Adrenal gland (tissue), 12 donors: ENCODE data around the gene GDF2. TPM values are rescaled to one million over a fixed set of nuclear protein-coding genes. Genes with fewer than 3 reads are reported as not detected.

Experiments
- DNase-seq, 7 donors: peaks; one replicate each; pipeline ENCODE4 v3.0.0-alpha.2; 2019 to 2020
- H3K27ac ChIP-seq, 5 donors: fragments of 200-600 bp; sonication (generic) in 4 of 5; 1 replicate in 3 of 5; 2 replicates in 2 of 5; pipeline versions ENCODE4 v1.5.1 to v1.8.0; 2016 to 2020; ENCODE audit warnings: mild to moderate bottlenecking in 1 of 5
- H3K27me3 ChIP-seq: fragments of 200-600 bp; 2 replicates; pipeline ENCODE4 v1.8.0; 2021
- H3K36me3 ChIP-seq, 2 donors: fragments of 200-600 bp; replicated peaks in 1 of 2; 1 replicate in 1 of 2; 2 replicates in 1 of 2; pipeline versions ENCODE4 v1.5.1 to v1.8.0; 2018 to 2022
- H3K4me1 ChIP-seq, 2 donors: fragments of 200-600 bp; replicated peaks in 1 of 2; 1 replicate in 1 of 2; 2 replicates in 1 of 2; pipeline versions ENCODE4 v1.5.1 to v1.8.0; 2018 to 2021
- H3K4me3 ChIP-seq, 4 donors: fragments of 200-600 bp; sonication (generic) in 3 of 4; one replicate each; pipeline ENCODE4 v1.5.1; 2016 to 2018
- H3K9me3 ChIP-seq, 3 donors: fragments of 200-600 bp; sonication (generic) in 1 of 3; replicated peaks in 1 of 3; 1 replicate in 2 of 3; 2 replicates in 1 of 3; pipeline versions ENCODE4 v1.5.1 to v1.8.0; 2016 to 2021
- CTCF ChIP-seq, 6 experiments: fragments of 450-650 bp in 4 of 6; fragments of 200-600 bp in 2 of 6; sonication (generic) in 1 of 6; IDR thresholded peaks; 1 replicate in 5 of 6; 2 replicates in 1 of 6; pipeline versions ENCODE4 v1.5.1 to v1.8.0; 2016 to 2021; ENCODE audit warnings: antibody characterized with exemption in 6 of 6, mild to moderate bottlenecking in 2 of 6, moderate library complexity in 1 of 6
- POLR2A ChIP-seq, 2 donors: fragments of 450-650 bp; IDR thresholded peaks; one replicate each; pipeline ENCODE4 v1.6.1; 2017; ENCODE audit warnings: antibody characterized with exemption in 2 of 2, mild to moderate bottlenecking in 2 of 2, moderate library complexity in 1 of 2
- WGBS, 4 donors: extraction: QIAGEN DNeasy Blood & Tissue Kit in 2 of 4; methylation state at CpG; one replicate each; pipeline versions ENCODE4 v1.1.5 to v1.1.7; 2013 to 2017; 5-methylcytosine and 5-hydroxymethylcytosine counted together
- intact Hi-C, 2 donors: fragments of 100-400 bp; cut with DNase I; formaldehyde crosslinking; loops; one replicate each; pipeline versions ENCODE4 v1.14.1 to v1.15.0; 2022 to 2023
- polyA plus RNA-seq, 3 donors: library from polyadenylated mRNA; stranded (reverse); fragments of 200-250 nt in 2 of 3; fragments of 350-450 nt in 1 of 3; fragmentation: Illumina TruSeq in 1 of 3; extraction: RNeasy Lipid Tissue Mini Kit (QIAGEN cat#74804) in 1 of 3; gene quantifications; one replicate each; pipeline ENCODE4 v1.2.3, GENCODE V29; 2013 to 2014
- total RNA-seq, 9 donors: library from RNA; depleted of rRNA in 4 of 9; stranded (reverse); fragments of >200 nt in 4 of 9; fragments of 120-200 nt in 1 of 9; fragmentation: NEBNext Ultra II Directional in 1 of 9; extraction: Animal tissue kit (Norgen Biotek cat#: 25700) in 1 of 9; gene quantifications; one replicate each; pipeline versions ENCODE4 v1.1.0 to v1.2.4, GENCODE V29; 2013 to 2023
- donor health status: healthy with polysubstance abuse.
- donor health status: Bipolar disorder and iron deficiency.
- donor health status: DM: yes; HTN: yes; CAD: no.
- donor health status: DM: no; HTN: no; CAD: no.
- donor health status: DM: no; HTN: no; CAD: no.
- donor health status: DM: yes; HTN: yes; CAD: no.

The GDF2 gene
- total and polyA plus RNA-seq, 12 donors: 0.11 TPM; not detected in 11

GRCh38 chr10:47315421-47315820 lies 6.8 kb upstream of the GDF2 start:
- 34 to 77% (median 41%) methylated on average over 1 to 2 of the region's 2 CpGs for WGBS, 4 donors
- intact Hi-C loops: no loop called here
- Histone ChIP-seq H3K9me3 (no peaks in the 10 kb centered on the region), H3K27me3 (no peaks in the 10 kb centered on the region), H3K4me3 (no peak overlapping the region), H3K4me1 (peaks cover 0 to 12% of the 10 kb centered on the region in 2 donors), H3K36me3 (no peaks in the 10 kb centered on the region), H3K27ac (peak overlapping the region in 2 of 5 donors; percentile 5 to 26)
- peak in 6 of 7 donors; percentile 33 to 69 (median 44) for DNase-seq
- no peak for TF ChIP-seq CTCF (IDR thresholded peaks at IDR 0.05)
- no peak for TF ChIP-seq POLR2A (IDR thresholded peaks at IDR 0.05)

DNA sequence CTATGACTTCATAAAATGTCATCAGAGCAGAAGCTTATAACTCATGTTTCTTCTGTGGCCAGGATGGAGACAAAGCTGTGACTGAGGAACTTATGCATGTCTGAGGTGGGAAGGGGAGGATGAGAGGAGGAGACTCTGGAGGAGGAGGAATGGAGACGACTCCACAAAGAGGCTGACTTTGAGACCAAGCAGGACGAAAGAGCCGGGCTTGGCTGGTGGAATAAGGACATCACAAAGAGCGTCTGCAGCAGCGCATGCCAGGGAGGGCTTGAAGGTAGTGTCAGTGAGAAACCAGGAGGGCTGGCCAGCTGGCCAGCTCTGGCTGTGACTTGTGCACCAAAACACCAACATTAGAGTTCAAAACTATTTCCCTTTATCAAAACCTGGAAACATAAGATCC lies 6.1 kb upstream of the GDF2 start:
- H3K4me1 ChIP-seq: peaks cover 0 to 12% of the 10 kb centered on the region in 2 donors
- no peak overlapping the region for H3K27ac ChIP-seq
- H3K36me3 ChIP-seq: no peaks in the 10 kb centered on the region
- no peaks in the 10 kb centered on the region for H3K27me3 ChIP-seq
- no peak for DNase-seq
- H3K4me3 ChIP-seq: no peak overlapping the region
- TF ChIP-seq CTCF (IDR thresholded peaks at IDR 0.05): no peak
- no peak for TF ChIP-seq POLR2A (IDR thresholded peaks at IDR 0.05)
- H3K9me3 ChIP-seq: no peaks in the 10 kb centered on the region
- intact Hi-C loops: no loop called here
- 79 to 92% (median 83%) methylated on average over 5 of the region's 5 CpGs for WGBS, 4 donors

DNA sequence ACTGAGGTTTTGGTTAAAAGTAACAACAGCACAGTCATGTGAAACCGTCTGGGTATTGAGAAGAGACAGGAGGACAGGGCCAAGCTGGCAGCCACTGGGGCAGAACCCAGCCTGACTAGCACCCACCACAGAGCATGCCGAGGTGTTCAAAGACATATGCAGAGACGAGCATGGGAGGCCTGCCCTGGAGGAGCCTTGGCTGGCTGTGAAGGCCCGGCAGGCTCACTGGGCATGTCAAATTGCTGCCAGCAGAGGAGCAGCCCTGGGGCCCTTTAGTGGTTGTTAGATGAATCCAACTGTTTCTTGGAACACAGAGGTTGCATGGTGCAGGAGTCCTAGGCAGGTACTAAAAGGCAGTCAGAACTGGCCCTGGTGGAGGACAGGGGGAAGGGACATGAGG lies 5.0 kb upstream of the GDF2 start:
- WGBS, 4 donors: 83 to 88% (median 87%) methylated on average over 3 to 4 of the region's 4 CpGs
- intact Hi-C loops: no loop called here
- no peak for DNase-seq
- Histone ChIP-seq H3K27me3 (no peaks in the 10 kb centered on the region), H3K4me1 (peaks cover 0 to 12% of the 10 kb centered on the region in 2 donors), H3K4me3 (no peak overlapping the region), H3K27ac (no peak overlapping the region), H3K9me3 (no peaks in the 10 kb centered on the region), H3K36me3 (no peaks in the 10 kb centered on the region)
- TF ChIP-seq POLR2A (IDR thresholded peaks at IDR 0.05) (no peak), CTCF (IDR thresholded peaks at IDR 0.05) (no peak)

DNA sequence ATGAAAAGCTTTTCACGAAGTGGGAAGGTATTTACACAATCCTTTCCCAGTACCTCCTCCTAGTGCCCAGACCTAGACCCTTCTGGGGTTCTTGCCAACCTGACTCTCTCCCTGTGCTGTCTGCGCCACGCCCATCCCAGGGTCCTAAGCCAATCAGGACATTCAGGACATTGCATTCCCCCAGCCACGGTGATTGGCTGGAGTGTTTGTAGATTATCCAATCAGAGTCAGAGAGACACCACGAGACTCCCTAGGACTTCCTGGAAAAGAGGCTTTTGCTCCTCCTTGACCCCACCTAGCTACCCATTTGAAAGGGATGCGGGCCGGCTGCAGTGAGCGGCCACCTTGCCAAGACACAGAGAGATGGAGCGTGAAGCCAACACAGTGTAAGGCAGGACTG lies 3.5 kb upstream of the GDF2 start:
- H3K27ac ChIP-seq: no peak overlapping the region
- WGBS, 4 donors: 58 to 92% (median 89%) methylated on average over 9 of the region's 9 CpGs
- intact Hi-C loops: no loop called here
- H3K4me3 ChIP-seq: no peak overlapping the region
- peaks cover 0 to 21% of the 10 kb centered on the region in 2 donors for H3K4me1 ChIP-seq
- no peaks in the 10 kb centered on the region for H3K9me3 ChIP-seq
- TF ChIP-seq POLR2A (IDR thresholded peaks at IDR 0.05): no peak
- no peak for TF ChIP-seq CTCF (IDR thresholded peaks at IDR 0.05)
- no peaks in the 10 kb centered on the region for H3K36me3 ChIP-seq
- no peak for DNase-seq
- H3K27me3 ChIP-seq: no peaks in the 10 kb centered on the region
